Stimulated activated CD4-positive, alpha-beta T cell treated with anti-CD3 and anti-CD28 coated beads, Interleukin-4, amount 100 ng/mL, for 24 hours (primary cell): ENCODE data around the gene STAM2.
"Not testable (repeated sequence)": the region's sequence is repeated elsewhere in the genome, so short reads cannot be mapped to it uniquely, and the experiment has no call there.

Experiments
- DNase-seq: peaks from one replicate; pipeline ENCODE4 v3.0.0-alpha.2; 2020

STAM2 gene

GRCh38 chr2:152100961-152101360, 74.6 kb downstream of the STAM2 start:
- no peak for DNase-seq

GRCh38 chr2:152099367-152100050, 76.1 kb downstream of the STAM2 start:
- no peak for DNase-seq

GRCh38 chr2:152098496-152099366, 76.8 kb downstream of the STAM2 start, which contains the start of gene CACNB4:
TSS of gene CACNB4 (minus strand) at chr2:152099044.
- no peak for DNase-seq

- no peak for DNase-seq
Observed at GRCh38 chr2:152097801-152098495, 77.6 kb downstream of the STAM2 start.

GRCh38 chr2:152097290-152097800, 78.2 kb downstream of the STAM2 start:
- DNase-seq, result no peak

- DNase-seq, result no peak
Observed at GRCh38 chr2:152095146-152095545, 80.4 kb downstream of the STAM2 start.

- DNase-seq, result no peak
Observed at GRCh38 chr2:152094014-152094413, 81.5 kb downstream of the STAM2 start.

GRCh38 chr2:152093464-152093863, 82.1 kb downstream of the STAM2 start:
- DNase-seq, result no peak

- DNase-seq, result no peak
Observed at GRCh38 chr2:152092095-152092494, 83.5 kb downstream of the STAM2 start.

- not testable (repeated sequence) for DNase-seq
Observed at GRCh38 chr2:152090726-152091125, 84.8 kb downstream of the STAM2 start.

- no peak for DNase-seq
Observed at GRCh38 chr2:152089238-152089637, 86.3 kb downstream of the STAM2 start.

- DNase-seq, result no peak
Observed at GRCh38 chr2:152088006-152088405, 87.6 kb downstream of the STAM2 start.

- no peak for DNase-seq
Observed at GRCh38 chr2:152086231-152086630, 89.3 kb downstream of the STAM2 start.

GRCh38 chr2:152084076-152084475, 91.5 kb downstream of the STAM2 start:
- no peak for DNase-seq

GRCh38 chr2:152083202-152083875, 92.2 kb downstream of the STAM2 start:
- no peak for DNase-seq

- no peak for DNase-seq
Observed at GRCh38 chr2:152078662-152079061, 96.9 kb downstream of the STAM2 start.

GRCh38 chr2:152078023-152078422, 97.5 kb downstream of the STAM2 start:
- no peak for DNase-seq

- DNase-seq, result no peak
Observed at GRCh38 chr2:152075461-152076050, 100.0 kb downstream of the STAM2 start.

GRCh38 chr2:152072011-152072410, 103.6 kb downstream of the STAM2 start:
- no peak for DNase-seq

GRCh38 chr2:152071518-152071917, 104.0 kb downstream of the STAM2 start:
- DNase-seq, result no peak

- DNase-seq, result no peak
Observed at GRCh38 chr2:152071092-152071491, 104.5 kb downstream of the STAM2 start.

GRCh38 chr2:152068226-152068625, 107.3 kb downstream of the STAM2 start:
- DNase-seq, result no peak
